NK-92 (cell line): ENCODE measurements around the gene EFNB3.

Source experiments
- DNase-seq: peaks from one replicate; lab custom pipeline; 2025; ENCODE audit not compliant: unreplicated experiment; lab: John Stamatoyannopoulos, UW

The EFNB3 gene

DNA sequence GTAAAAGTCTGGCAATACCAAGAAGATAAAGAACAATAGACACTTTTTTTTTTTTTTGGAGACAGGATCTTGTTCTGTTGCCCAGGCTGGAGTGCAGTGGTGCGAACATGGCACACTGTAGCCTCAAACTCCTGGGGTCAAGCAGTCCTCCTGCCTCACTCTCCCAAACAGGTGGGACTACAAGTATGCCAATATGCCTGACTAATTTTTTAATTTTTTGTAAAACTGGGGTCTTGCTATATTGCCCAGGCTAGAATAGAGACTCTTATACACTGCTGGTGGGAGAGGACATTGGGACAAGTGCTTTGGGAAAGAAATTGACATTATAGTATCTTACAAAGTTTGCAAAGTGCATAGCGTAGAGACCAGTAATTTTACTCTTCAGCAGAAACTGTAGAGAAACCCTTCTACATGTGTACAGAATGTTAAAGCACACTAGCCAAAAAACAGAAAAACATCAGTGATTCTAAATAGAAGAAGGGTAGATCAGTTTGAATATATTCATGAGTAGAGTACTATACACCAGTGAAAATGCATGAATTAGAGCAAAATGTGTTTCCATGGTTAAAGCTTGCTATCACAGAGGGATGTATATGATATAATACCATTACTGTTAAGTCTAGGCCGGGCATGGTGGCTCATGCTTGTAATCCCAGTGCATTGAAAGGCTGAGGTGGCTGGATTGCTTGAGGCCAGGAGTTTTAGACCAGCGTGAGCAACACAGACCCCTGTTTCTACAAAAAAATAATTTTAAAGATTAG lies 7.0 kb upstream of the EFNB3 start:
- DNase-seq: no peak

DNA sequence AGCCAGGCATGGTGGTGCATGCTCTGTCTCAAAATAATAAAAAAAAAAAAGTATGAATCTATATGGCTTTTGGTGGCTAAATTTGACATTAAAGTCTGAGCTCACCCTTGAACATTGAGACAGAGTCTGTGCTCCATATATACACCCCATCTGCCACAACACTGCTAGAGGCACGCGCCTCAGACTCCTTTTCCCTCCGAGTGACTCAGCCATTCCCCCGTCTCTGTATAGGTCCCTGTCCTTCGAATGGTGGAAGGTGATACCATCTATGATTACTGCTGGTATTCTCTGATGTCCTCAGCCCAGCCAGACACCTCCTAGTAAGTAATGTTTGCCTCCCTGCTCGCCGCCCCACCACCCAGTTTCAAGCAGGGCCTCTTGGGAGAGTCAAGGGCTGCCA lies 4.5 kb upstream of the EFNB3 start:
- DNase-seq: no peak

DNA sequence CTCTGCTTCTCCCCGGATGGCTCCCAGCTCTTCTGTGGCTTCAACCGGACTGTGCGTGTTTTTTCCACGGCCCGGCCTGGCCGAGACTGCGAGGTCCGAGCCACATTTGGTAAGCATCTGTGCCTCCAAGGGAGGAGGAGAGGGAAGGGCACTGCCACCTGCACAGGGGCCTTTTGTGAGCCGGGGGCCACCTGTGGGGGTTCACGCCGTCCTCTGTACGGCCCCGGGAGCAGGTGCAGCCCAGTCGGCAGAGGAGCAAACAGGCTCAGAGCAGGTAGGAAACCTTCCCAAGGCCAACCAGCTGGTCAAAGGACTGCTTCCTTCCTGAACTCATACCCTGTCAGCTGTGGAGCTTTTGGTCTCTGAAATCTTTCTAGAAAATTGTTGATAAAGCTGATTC lies 3.3 kb upstream of the EFNB3 start:
- no peak for DNase-seq

DNA sequence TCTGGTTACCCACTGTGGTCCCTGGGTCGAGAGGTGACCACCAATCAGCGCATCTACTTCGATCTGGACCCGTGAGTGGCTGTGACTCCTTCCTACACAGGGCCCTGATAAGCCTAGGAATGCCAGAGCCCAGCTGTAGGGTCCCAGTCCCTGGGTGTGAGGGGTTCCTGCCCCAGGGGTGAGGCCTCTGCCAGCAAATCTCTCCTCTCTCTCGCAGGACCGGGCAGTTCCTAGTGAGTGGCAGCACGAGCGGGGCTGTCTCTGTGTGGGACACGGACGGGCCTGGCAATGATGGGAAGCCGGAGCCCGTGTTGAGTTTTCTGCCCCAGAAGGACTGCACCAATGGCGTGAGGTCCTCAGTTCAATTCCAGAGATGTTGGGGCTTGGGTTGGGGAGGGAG lies 2.2 kb upstream of the EFNB3 start:
- DNase-seq: no peak

DNA sequence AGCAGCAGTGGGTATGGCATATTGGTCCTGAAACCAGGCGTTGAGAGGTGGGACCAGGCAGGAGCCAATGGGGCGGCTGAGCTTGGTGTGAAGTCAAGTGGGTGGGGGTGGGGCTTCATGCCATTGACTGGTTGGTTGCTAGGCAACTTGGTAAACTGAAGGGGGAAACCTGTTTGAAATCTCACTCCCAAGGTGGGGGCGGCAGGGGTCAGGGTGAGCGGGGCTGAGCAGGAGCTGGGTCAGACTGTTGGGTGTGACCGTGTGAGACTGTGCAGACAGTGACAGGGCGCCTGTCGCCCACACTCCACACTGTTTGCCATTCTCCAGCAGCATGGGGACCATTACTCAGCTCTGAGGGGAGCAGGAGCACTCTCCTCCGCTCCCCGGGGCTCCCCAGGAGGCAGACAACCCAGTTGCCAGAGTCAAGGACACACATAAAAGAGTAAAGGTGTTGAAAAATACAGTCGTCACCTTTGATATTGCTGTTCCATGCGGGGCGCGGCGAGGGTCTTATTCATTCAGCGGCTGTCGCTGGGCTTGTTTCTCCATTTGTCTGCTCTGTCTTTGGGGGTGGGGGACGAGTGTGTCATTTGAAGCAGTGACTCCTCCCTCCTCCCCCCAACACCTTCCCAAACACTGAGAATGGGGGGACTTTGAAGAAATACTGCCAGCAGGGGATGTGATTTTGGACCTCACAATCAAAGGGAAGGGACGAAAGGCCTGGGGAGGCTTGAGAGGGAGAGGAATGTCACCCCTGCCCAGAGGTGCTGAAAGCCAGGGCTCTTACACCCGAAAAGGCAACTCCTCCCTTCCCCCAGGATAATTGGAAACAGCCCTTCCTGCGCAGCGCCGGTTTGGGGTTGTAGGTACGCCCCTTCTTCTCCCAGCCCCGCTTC lies 1.2 kb upstream of the EFNB3 start:
- DNase-seq: no peak

DNA sequence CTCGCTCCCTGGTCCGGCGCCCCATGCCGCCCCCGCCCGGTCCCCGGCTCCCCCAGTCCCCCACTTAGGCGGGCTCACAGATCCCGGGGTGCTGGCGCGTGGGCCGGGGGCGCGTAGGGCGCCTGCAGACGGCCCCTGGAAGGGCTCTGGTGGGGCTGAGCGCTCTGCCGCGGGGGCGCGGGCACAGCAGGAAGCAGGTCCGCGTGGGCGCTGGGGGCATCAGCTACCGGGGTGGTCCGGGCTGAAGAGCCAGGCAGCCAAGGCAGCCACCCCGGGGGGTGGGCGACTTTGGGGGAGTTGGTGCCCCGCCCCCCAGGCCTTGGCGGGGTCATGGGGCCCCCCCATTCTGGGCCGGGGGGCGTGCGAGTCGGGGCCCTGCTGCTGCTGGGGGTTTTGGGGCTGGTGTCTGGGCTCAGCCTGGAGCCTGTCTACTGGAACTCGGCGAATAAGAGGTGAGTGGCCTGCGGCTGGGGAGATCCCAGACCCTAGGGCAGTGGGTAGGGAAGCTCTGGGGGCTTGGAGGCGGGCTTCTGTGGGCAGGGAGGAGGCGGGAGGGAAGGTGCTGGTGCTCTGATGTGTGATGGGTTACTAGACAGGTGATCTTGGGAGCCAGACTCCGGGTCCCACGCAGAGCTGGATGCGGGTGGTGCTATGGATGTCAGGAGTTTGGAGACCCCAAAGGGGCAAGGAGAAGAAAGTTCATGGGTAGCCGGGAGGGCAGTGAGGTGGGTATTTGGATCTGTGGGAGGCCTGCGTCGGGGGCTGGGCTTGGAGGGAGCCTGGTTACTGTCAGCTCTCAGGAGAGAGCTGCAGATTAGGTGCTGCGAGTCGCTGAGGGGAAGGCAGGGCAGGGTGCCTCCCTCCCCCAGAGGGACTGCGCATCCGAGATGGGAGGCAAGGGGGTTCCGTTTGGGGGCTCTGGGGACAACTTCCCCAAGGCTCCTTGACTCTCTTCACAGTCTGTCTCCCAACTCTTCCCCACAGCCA lies 560 bp downstream of the EFNB3 start:
- DNase-seq: no peak

GRCh38 chr17:7706631-7707354 lies 1.8 kb downstream of the EFNB3 start:
- no peak for DNase-seq

DNA sequence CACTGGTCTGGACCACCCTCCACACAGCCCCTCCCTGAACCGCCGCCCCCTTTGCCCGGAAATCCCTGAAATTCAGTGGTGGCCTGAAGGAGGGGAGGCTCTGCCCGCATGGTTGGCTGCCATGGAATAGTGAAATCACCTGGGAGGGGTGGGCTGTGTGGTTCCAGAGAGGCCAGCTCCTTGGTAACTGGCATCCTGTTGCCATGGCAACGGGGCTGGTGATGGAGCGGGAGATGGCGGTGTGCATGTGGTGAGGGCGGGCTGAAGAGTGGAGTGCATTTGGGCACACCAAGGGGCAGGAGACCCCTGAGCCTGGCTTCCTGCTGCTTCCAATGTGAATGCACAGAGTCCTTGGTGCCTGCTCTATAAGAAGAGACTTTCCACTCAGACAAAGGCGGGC lies 2.4 kb downstream of the EFNB3 start:
- DNase-seq: no peak

GRCh38 chr17:7707858-7708750 lies 3.1 kb downstream of the EFNB3 start:
- DNase-seq: no peak

DNA sequence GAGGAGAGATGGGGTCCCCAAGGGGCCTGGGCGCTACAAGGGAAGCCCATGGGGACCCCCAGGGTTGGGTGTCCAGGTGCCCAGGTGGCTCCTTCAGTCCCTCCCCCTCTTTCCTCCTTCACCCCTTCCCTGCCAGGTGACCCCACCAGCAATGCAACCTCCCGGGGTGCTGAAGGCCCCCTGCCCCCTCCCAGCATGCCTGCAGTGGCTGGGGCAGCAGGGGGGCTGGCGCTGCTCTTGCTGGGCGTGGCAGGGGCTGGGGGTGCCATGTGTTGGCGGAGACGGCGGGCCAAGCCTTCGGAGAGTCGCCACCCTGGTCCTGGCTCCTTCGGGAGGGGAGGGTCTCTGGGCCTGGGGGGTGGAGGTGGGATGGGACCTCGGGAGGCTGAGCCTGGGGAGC lies 4.0 kb downstream of the EFNB3 start:
- DNase-seq: no peak

- DNase-seq: no peak
Observed at GRCh38 chr17:7710301-7710700, 5.3 kb downstream of the EFNB3 start.

GRCh38 chr17:7711051-7711755 lies 6.2 kb downstream of the EFNB3 start:
- DNase-seq: no peak

- DNase-seq: no peak
Observed at GRCh38 chr17:7712111-7712771, 7.2 kb downstream of the EFNB3 start.

- DNase-seq: no peak
Observed at GRCh38 chr17:7713782-7714181, 8.8 kb downstream of the EFNB3 start.

- DNase-seq: no peak
Observed at GRCh38 chr17:7714721-7715594, 10.0 kb downstream of the EFNB3 start.

DNA sequence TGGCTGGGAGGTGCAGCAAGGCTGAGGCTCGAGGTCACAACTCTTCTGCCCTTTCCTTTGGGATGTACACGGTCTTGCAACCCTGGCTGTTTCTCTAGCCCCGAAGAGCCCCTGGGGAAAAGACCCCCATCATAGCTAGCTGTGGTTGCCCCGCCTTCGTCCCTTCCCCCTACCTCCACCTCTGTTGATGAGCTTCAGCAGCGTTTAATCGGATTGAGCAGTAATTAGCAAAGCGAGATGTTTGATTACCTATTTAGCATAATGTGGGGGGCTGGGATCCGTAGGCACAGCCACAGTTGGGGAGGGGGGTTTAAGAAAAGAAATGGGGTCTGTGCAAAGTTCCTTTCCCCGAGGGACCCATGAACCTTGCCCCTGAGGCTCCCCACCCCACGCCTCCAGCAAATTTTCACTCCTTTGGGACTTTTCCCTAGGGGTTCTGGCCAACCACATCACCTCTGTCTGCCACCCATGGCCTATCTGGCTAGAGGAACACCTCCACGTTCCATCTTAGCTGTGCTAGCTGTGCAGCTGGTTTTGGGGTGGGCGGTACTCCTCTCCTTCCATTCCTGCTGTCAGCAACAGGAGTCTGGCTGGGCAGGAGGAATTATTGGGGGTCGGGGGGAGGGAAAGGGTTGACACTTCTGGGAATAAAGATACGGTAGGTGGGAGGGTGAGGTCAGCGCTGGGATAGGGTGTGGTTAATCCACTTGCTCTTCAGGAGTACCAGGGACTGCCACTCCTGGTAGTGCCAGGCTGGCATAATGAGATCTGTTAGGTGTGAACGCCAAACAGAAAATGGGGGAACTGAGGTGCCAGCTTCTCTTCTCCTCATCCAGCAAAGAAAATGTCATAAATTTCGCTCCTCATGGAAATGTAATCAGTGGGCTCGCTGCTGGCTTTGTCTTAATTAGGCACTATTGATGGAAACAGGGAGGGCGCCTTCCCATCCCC lies 11.2 kb downstream of the EFNB3 start:
- no peak for DNase-seq
